ENCODE data around the gene CNEP1R1.

The CNEP1R1 gene

GRCh38 chr16:50065624-50066481, 40.8 kb downstream of the CNEP1R1 start, which contains the start of gene HEATR3:
HEATR3 (plus strand) TSS chr16:50065970; CDS start chr16:50066132, 162 bp downstream.
- DNase-seq, result peak; percentile 93

- DNase-seq, result no peak
These were observed 41.7 kb downstream of the CNEP1R1 start for GRCh38 chr16:50066482-50067289.

DNA sequence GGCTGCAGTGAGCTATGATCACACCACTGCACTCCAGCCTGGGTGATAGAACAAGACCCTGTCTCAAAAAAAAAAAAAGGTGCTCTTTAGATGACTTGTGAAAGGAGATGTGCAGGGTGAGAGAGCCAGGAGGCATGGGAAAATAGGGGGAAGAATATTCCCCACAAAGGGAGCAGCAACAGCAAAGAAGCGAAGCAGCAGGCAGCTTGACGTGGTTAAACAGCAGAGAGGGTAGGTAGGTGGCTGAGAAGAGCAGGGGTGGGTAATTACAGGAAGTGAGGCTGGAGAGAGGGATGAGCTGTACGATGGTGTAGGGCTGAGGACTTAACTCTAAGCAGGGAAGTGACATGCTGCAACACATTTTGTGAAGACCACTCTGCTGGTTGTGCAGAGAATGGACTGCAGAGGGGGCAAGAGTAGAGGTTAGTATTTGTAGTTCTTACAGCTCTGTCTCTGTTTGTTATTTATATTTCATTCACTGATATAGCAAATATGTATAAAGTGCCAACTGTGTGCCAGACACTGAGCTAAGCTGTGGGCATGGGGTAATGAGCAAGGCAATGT, 42.3 kb downstream of the CNEP1R1 start:
- peak; percentile 8 for DNase-seq

DNA sequence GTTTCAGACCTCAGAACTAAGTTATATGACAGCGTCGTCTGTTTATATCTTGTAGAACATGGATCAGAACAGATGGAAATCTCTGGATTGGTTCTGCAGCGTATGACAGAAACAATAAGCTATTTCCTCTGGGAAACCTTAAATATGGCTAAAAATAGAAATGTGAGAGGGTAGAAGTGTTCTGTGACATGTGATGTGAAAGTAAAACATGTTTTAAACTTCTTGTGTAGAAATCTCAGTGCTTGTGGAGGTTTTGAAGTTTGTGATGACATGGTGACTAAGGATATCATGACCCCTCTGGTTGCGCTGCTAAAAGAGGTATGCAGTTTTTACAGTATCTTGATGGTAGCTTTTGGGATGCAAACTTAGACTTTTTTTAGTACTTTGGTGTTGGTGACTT, 43.5 kb downstream of the CNEP1R1 start:
- DNase-seq, result no peak

DNA sequence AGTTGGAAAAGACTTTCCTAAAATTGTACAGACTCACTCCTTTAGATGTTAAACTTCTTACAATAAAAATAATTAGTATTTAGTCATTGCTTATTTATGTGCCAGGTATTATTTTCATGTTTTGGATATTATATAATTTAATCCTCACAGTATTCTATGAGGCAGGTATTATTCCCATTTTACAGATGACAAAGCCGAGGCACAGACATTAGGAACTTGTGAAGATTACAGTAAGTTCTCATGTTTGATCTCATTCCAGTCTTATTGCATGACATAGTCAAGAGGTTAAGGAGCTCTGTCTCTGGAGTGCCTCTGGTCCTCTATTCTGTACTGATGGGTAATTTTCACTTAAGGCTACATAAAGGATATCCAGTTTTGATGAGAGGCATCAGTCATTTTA, 44.0 kb downstream of the CNEP1R1 start:
- DNase-seq, result no peak

- no peak for DNase-seq
These were observed 46.1 kb downstream of the CNEP1R1 start for GRCh38 chr16:50071075-50071671.

- DNase-seq, result no peak
These were observed 47.7 kb downstream of the CNEP1R1 start for GRCh38 chr16:50072730-50073129.

GRCh38 chr16:50079397-50080140, 54.5 kb downstream of the CNEP1R1 start:
- DNase-seq, result no peak

DNA sequence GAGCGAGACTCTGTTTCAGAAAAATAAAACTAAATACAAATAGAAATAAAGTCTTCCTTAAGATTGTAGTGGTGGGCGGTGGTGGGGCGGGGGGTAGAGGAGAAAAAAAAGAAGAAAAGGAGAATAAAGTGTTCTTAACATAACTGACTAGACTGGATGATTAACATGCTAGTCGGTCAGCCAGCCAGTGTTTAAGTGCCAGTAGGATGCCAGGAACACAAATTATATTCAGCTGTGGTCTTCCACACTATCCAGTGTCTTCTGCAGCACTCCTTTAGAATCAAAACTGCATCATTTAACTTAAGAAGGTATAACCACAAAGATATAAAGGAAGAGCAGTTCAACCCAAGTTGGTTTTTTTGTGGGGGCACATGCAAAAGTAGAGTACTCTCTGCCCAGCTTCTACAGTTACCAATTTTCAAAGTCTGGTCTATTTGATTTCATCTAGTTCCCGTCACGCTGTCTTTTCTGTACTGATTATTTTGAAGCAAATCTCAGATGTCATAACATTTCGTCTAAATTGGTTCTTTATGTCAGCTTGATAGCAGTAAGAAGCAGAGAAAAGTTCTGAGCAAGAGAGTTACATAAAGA, 56.5 kb downstream of the CNEP1R1 start:
- no peak for DNase-seq

DNA sequence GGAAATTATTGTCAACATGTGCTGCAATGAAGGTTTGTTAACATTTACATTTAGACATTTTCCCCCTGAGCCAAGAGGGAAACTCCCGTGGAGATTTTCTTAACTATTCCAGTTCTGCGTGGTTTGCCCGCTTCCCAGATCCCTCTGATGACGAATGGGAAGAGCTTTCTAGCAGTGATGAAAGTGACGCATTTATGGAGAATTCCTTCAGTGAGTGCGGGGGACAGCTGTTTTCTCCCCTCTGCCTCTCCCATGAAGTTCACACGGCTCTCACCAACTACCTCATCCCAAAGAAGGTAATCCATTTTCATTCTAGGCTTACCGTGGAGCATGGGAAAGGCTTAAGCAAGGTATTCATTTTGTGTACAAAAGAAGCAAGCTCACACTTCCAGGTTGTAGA, 59.0 kb downstream of the CNEP1R1 start:
- no peak for DNase-seq

- DNase-seq, result no peak
These were observed 61.2 kb downstream of the CNEP1R1 start for GRCh38 chr16:50086176-50086575.

Measured in NCI-H1105 (cell line).